ENCODE results near the gene ETNK2. TPM values are rescaled to one million over a fixed set of nuclear protein-coding genes. Genes with fewer than 3 reads are reported as not detected.

ETNK2 gene
- total and polyA plus RNA-seq, 2 of the 13 experiments (the other 11 are each of a cell fraction or from before 2014, with no cell fraction given): 15.5 to 42.8 TPM

- TF ChIP-seq SUZ12 (IDR thresholded peaks at IDR 0.05; ENCODE audit: low read depth, low read length) (no peak), MAFF (IDR thresholded peaks at IDR 0.05; ENCODE audit: low read depth, low read length) (peak; percentile 88), NR2F6 (IDR thresholded peaks at IDR 0.05) (no peak), NR2F6 (CRISPR knock-in tag; IDR thresholded peaks at IDR 0.05) (no peak)
- TF ChIP-seq, protein P1, sequence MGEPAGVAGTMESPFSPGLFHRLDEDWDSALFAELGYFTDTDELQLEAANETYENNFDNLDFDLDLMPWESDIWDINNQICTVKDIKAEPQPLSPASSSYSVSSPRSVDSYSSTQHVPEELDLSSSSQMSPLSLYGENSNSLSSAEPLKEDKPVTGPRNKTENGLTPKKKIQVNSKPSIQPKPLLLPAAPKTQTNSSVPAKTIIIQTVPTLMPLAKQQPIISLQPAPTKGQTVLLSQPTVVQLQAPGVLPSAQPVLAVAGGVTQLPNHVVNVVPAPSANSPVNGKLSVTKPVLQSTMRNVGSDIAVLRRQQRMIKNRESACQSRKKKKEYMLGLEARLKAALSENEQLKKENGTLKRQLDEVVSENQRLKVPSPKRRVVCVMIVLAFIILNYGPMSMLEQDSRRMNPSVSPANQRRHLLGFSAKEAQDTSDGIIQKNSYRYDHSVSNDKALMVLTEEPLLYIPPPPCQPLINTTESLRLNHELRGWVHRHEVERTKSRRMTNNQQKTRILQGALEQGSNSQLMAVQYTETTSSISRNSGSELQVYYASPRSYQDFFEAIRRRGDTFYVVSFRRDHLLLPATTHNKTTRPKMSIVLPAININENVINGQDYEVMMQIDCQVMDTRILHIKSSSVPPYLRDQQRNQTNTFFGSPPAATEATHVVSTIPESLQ (CRISPR knock-in tag; conservative IDR thresholded peaks at IDR 0.05): no peak
Observed at GRCh38 chr1:204089044-204089751, 62.6 kb downstream of the ETNK2 start (continued).

GRCh38 chr1:204088596-204088995 lies 63.2 kb downstream of the ETNK2 start:
- peaks cover 61% of the 10 kb centered on the region for H3K4me1 ChIP-seq (ENCODE audit: insufficient read depth, low read length)
- H4K20me1 ChIP-seq (ENCODE audit: insufficient read depth, low read length): no peaks in the 10 kb centered on the region; the same call in 1 of the 2 replicates
- intact Hi-C loops (cut with micrococcal nuclease; ENCODE audit: unreplicated experiment) (no loop called here), in situ Hi-C loops (cut with HindIII; ENCODE audit: extremely low pct_ligation_motif_present, low pct_unique_long_range_greater_than_20kb) (no loop called here)
- peaks cover 0 to 3% of the 10 kb centered on the region in 2 experiments; a peak in 2 of 5 replicates for H3K36me3 ChIP-seq (replicated peaks in 1 of 2; ENCODE audit: control insufficient read depth in 1 of 2, insufficient read depth in 2 of 2, low read length in 2 of 2)
- H3K4me2 ChIP-seq (ENCODE audit: low read depth, low read length): no peak overlapping the region
- no peak for ATAC-seq
- H2AFZ ChIP-seq (ENCODE audit: low read length): no peak overlapping the region
- BruUV-seq (replicated peaks): no TSS peak
- no peaks in the 10 kb centered on the region for H3K27me3 ChIP-seq (ENCODE audit: control insufficient read depth in 1 of 2, insufficient read depth in 2 of 2, low read length in 2 of 2)
- FAIRE-seq: no peak
- no peak overlapping the region for H3K9ac ChIP-seq (ENCODE audit: insufficient read depth, low read depth, low read length)
- ChIA-PET POLR2A (no interaction called here), CTCF (ENCODE audit: low intra/inter-chr PET ratio, low total read pairs) (no interaction called here)
- peaks cover 87% of the 10 kb centered on the region for H3K79me2 ChIP-seq (ENCODE audit: insufficient read depth, low read length)
- DNase-seq (ENCODE audit: low spot score): no peak
- WGBS (ENCODE audit: low lambda C conversion rate): 98% methylated on average over 7 of the region's 8 CpGs
- H3K9me3 ChIP-seq (ENCODE audit: low read length): no peaks in the 10 kb centered on the region
- no peak overlapping the region for H3K27ac ChIP-seq (ENCODE audit: extremely low read length, insufficient read depth, low read length)
- H3K4me3 ChIP-seq (replicated peaks in 1 of 3; ENCODE audit: insufficient read depth in 1 of 3, low read depth in 2 of 3, low read length in 3 of 3): no peak overlapping the region
- TF ChIP-seq, protein P2, sequence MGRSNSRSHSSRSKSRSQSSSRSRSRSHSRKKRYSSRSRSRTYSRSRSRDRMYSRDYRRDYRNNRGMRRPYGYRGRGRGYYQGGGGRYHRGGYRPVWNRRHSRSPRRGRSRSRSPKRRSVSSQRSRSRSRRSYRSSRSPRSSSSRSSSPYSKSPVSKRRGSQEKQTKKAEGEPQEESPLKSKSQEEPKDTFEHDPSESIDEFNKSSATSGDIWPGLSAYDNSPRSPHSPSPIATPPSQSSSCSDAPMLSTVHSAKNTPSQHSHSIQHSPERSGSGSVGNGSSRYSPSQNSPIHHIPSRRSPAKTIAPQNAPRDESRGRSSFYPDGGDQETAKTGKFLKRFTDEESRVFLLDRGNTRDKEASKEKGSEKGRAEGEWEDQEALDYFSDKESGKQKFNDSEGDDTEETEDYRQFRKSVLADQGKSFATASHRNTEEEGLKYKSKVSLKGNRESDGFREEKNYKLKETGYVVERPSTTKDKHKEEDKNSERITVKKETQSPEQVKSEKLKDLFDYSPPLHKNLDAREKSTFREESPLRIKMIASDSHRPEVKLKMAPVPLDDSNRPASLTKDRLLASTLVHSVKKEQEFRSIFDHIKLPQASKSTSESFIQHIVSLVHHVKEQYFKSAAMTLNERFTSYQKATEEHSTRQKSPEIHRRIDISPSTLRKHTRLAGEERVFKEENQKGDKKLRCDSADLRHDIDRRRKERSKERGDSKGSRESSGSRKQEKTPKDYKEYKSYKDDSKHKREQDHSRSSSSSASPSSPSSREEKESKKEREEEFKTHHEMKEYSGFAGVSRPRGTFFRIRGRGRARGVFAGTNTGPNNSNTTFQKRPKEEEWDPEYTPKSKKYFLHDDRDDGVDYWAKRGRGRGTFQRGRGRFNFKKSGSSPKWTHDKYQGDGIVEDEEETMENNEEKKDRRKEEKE (IDR thresholded peaks at IDR 0.05): no peak
- TF ChIP-seq NR3C1 (CRISPR knock-in tag; IDR thresholded peaks at IDR 0.05): no peak
- no peak for TF ChIP-seq ZSCAN9 (CRISPR knock-in tag; IDR thresholded peaks at IDR 0.05; ENCODE audit: borderline replicate concordance)
- TF ChIP-seq, protein P3, sequence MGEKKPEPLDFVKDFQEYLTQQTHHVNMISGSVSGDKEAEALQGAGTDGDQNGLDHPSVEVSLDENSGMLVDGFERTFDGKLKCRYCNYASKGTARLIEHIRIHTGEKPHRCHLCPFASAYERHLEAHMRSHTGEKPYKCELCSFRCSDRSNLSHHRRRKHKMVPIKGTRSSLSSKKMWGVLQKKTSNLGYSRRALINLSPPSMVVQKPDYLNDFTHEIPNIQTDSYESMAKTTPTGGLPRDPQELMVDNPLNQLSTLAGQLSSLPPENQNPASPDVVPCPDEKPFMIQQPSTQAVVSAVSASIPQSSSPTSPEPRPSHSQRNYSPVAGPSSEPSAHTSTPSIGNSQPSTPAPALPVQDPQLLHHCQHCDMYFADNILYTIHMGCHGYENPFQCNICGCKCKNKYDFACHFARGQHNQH (CRISPR knock-in tag; IDR thresholded peaks at IDR 0.05): no peak
- no peak for TF ChIP-seq USF2 (IDR thresholded peaks at IDR 0.05; ENCODE audit: low read depth, low read length)
- no peak for TF ChIP-seq USF2 (CRISPR knock-in tag; IDR thresholded peaks at IDR 0.05; ENCODE audit: borderline replicate concordance)
- TF ChIP-seq ZNF660 (CRISPR knock-in tag; IDR thresholded peaks at IDR 0.05; ENCODE audit: borderline replicate concordance, low read depth): no peak
- TF ChIP-seq MZF1 (CRISPR knock-in tag; IDR thresholded peaks at IDR 0.05; ENCODE audit: borderline replicate concordance): no peak
- no peak for TF ChIP-seq JUND (CRISPR knock-in tag; IDR thresholded peaks at IDR 0.05)
- TF ChIP-seq EZH2 (conservative IDR thresholded peaks at IDR 0.05; ENCODE audit: low read depth, low read length): no peak
- TF ChIP-seq SRF (IDR thresholded peaks at IDR 0.05; ENCODE audit: low read depth, low read length): no peak
